ENCODE measurements around the gene OR5AR1.
"Not testable (repeated sequence)": the region's sequence is repeated elsewhere in the genome, so short reads cannot be mapped to it uniquely, and the experiment has no call there.

Gene OR5AR1

GRCh38 chr11:56663386-56663785, at the start of gene OR5AR1:
OR5AR1 (plus strand) TSS chr11:56663686; CDS start chr11:56663686, 0 bp downstream.
- no peak for DNase-seq (ENCODE audit: low spot score)

GRCh38 chr11:56624661-56625110, 38.8 kb upstream of the OR5AR1 start:
- peak; percentile 85 for DNase-seq (ENCODE audit: low spot score)

GRCh38 chr11:56625946-56626345, 37.5 kb upstream of the OR5AR1 start:
- no peak for DNase-seq (ENCODE audit: low spot score)

- no peak for DNase-seq (ENCODE audit: low spot score)
Measured at GRCh38 chr11:56632329-56632728, 31.2 kb upstream of the OR5AR1 start.

- DNase-seq (ENCODE audit: low spot score), result no peak
Measured at GRCh38 chr11:56636861-56637260, 26.6 kb upstream of the OR5AR1 start.

- DNase-seq (ENCODE audit: low spot score), result no peak
Measured at GRCh38 chr11:56637500-56637899, 26.0 kb upstream of the OR5AR1 start.

- no peak for DNase-seq (ENCODE audit: low spot score)
Measured at GRCh38 chr11:56642339-56642738, 21.1 kb upstream of the OR5AR1 start, which contains the start of gene OR5AP2. OR5AP2 (minus strand) TSS chr11:56642439; CDS start chr11:56642439, 0 bp downstream.

- no peak for DNase-seq (ENCODE audit: low spot score)
Measured at GRCh38 chr11:56659755-56660154, 3.7 kb upstream of the OR5AR1 start.

GRCh38 chr11:56670984-56671383, 7.5 kb downstream of the OR5AR1 start:
- DNase-seq (ENCODE audit: low spot score), result no peak

GRCh38 chr11:56688554-56689100, 25.1 kb downstream of the OR5AR1 start:
- no peak for DNase-seq (ENCODE audit: low spot score)

- not testable (repeated sequence) for DNase-seq (ENCODE audit: low spot score)
Measured at GRCh38 chr11:56691179-56691578, 27.7 kb downstream of the OR5AR1 start.

GRCh38 chr11:56693428-56693827, 29.9 kb downstream of the OR5AR1 start:
- no peak for DNase-seq (ENCODE audit: low spot score)

GRCh38 chr11:56698795-56699194, 35.3 kb downstream of the OR5AR1 start, which contains the start of gene OR9G1:
OR9G1 (plus strand) TSS chr11:56699095; CDS start chr11:56700388, 1,293 bp downstream.
- DNase-seq (ENCODE audit: low spot score), result no peak

- peak; percentile 67 for DNase-seq (ENCODE audit: low spot score)
Measured at GRCh38 chr11:56700242-56700913, 36.9 kb downstream of the OR5AR1 start.

GRCh38 chr11:56700914-56701485, 37.5 kb downstream of the OR5AR1 start:
- no peak for DNase-seq (ENCODE audit: low spot score)

GRCh38 chr11:56705784-56706396, 42.4 kb downstream of the OR5AR1 start:
- peak; percentile 85 for DNase-seq (ENCODE audit: low spot score)

- peak; percentile 67 for DNase-seq (ENCODE audit: low spot score)
Measured at GRCh38 chr11:56706486-56706885, 43.0 kb downstream of the OR5AR1 start.

GRCh38 chr11:56714206-56714605, 50.7 kb downstream of the OR5AR1 start:
- DNase-seq (ENCODE audit: low spot score), result no peak
